ENCODE data around the gene SMARCD3.

Gene SMARCD3

GRCh38 chr7:151248346-151249033, at the start of gene SMARCD3:
TSS of gene SMARCD3 (minus strand) at chr7:151248694. CDS start at chr7:151248562, 132 bp downstream.
- POLR2A ChIA-PET, result interaction anchor here (1.2 to 4.4 kb wide), 6 partner anchors 12 to 168 kb away, joined by 3 to 29 read pairs (median 17); partner anchors contain the start of genes ABCF2, CHPF2 and FASTK
- peak; percentile 76 for DNase-seq (ENCODE audit: extremely low spot score)
- CTCF ChIA-PET, result interaction anchor here (0.7 kb wide), 1 partner anchor 9 kb away, joined by 6 read pairs; no protein-coding TSS in a partner anchor
- peak; percentile 39; the same call in 1 of the 2 replicates for TF ChIP-seq ARNT (IDR thresholded peaks at IDR 0.05)
- TF ChIP-seq SP1 (IDR thresholded peaks at IDR 0.05), result no peak
- TF ChIP-seq LEF1 (IDR thresholded peaks at IDR 0.05; ENCODE audit: borderline replicate concordance), result 0 out of 2 replicates have a peak, but pooled peaks have one; percentile 10
- TF ChIP-seq L3MBTL2 (conservative IDR thresholded peaks at IDR 0.05), result peak; percentile 41
- peak; percentile 67; the same call in 1 of the 2 replicates for TF ChIP-seq FOXM1 (IDR thresholded peaks at IDR 0.05; ENCODE audit: borderline replicate concordance)

- CTCF ChIA-PET, result interaction anchor here (1.5 kb wide), 1 partner anchor 52 kb away, joined by 4 read pairs; no protein-coding TSS in a partner anchor
Observed at GRCh38 chr7:151296202-151296992, 47.9 kb upstream of the SMARCD3 start.

GRCh38 chr7:151292850-151293249, 44.4 kb upstream of the SMARCD3 start:
- CTCF ChIA-PET, result interaction anchor here (0.6 to 1.2 kb wide), 2 partner anchors 10 to 47 kb away, joined by 3 to 4 read pairs; no protein-coding TSS in a partner anchor
- no peak for DNase-seq (ENCODE audit: extremely low spot score)
- POLR2A ChIA-PET, result no interaction called here
- TF ChIP-seq FOXK2 (IDR thresholded peaks at IDR 0.05), result no peak
- TF ChIP-seq L3MBTL2 (conservative IDR thresholded peaks at IDR 0.05), result no peak
- no peak for TF ChIP-seq LEF1 (IDR thresholded peaks at IDR 0.05; ENCODE audit: borderline replicate concordance)
- no peak for TF ChIP-seq CTBP1 (IDR thresholded peaks at IDR 0.05; ENCODE audit: borderline replicate concordance)
- no peak for TF ChIP-seq ELF4 (IDR thresholded peaks at IDR 0.05)
- no peak for TF ChIP-seq FOXA1 (IDR thresholded peaks at IDR 0.05)
- TF ChIP-seq ZNF384 (IDR thresholded peaks at IDR 0.05), result no peak
- no peak for TF ChIP-seq FOXM1 (IDR thresholded peaks at IDR 0.05; ENCODE audit: borderline replicate concordance)
- no peak for TF ChIP-seq HDGF (IDR thresholded peaks at IDR 0.05; ENCODE audit: borderline replicate concordance)
- no peak for TF ChIP-seq SUZ12 (IDR thresholded peaks at IDR 0.05)
- TF ChIP-seq SP1 (IDR thresholded peaks at IDR 0.05), result no peak
- TF ChIP-seq NFRKB (IDR thresholded peaks at IDR 0.05), result no peak
- no peak for TF ChIP-seq ARNT (IDR thresholded peaks at IDR 0.05)
- no peak for TF ChIP-seq BHLHE40 (IDR thresholded peaks at IDR 0.05; ENCODE audit: borderline replicate concordance)

More at GRCh38 chr7:151296202-151296992, 47.9 kb upstream of the SMARCD3 start:
- DNase-seq (ENCODE audit: extremely low spot score), result no peak
- no peak for TF ChIP-seq PKNOX1 (IDR thresholded peaks at IDR 0.05)
- no peak for TF ChIP-seq HDGF (IDR thresholded peaks at IDR 0.05; ENCODE audit: borderline replicate concordance)
- TF ChIP-seq NFRKB (IDR thresholded peaks at IDR 0.05), result no peak
- TF ChIP-seq FOXA1 (IDR thresholded peaks at IDR 0.05), result no peak
- TF ChIP-seq ELF4 (IDR thresholded peaks at IDR 0.05), result no peak
- TF ChIP-seq SUZ12 (IDR thresholded peaks at IDR 0.05), result no peak
- TF ChIP-seq FOXM1 (IDR thresholded peaks at IDR 0.05; ENCODE audit: borderline replicate concordance), result no peak
- POLR2A ChIA-PET, result interaction anchor here (2.2 kb wide), 1 partner anchor 19 kb away, joined by 5 read pairs; no protein-coding TSS in a partner anchor

- ChIA-PET POLR2A (no interaction called here), CTCF (interaction anchor here (0.6 kb wide), 2 partner anchors 23 to 90 kb away, joined by 4 to 6 read pairs; no protein-coding TSS in a partner anchor)
- no peak for DNase-seq (ENCODE audit: extremely low spot score)
- TF ChIP-seq FOXA1 (IDR thresholded peaks at IDR 0.05) (no peak), SP1 (IDR thresholded peaks at IDR 0.05) (no peak), BHLHE40 (IDR thresholded peaks at IDR 0.05; ENCODE audit: borderline replicate concordance) (no peak), SUZ12 (IDR thresholded peaks at IDR 0.05) (no peak), ELF4 (IDR thresholded peaks at IDR 0.05) (no peak), TARDBP (IDR thresholded peaks at IDR 0.05) (no peak), ARNT (IDR thresholded peaks at IDR 0.05) (no peak), ZNF384 (IDR thresholded peaks at IDR 0.05) (no peak), NFRKB (IDR thresholded peaks at IDR 0.05) (no peak), FOXM1 (IDR thresholded peaks at IDR 0.05; ENCODE audit: borderline replicate concordance) (no peak), L3MBTL2 (conservative IDR thresholded peaks at IDR 0.05) (no peak), PKNOX1 (IDR thresholded peaks at IDR 0.05) (no peak), LEF1 (IDR thresholded peaks at IDR 0.05; ENCODE audit: borderline replicate concordance) (no peak), HDGF (IDR thresholded peaks at IDR 0.05; ENCODE audit: borderline replicate concordance) (no peak), FOXK2 (IDR thresholded peaks at IDR 0.05) (no peak), CTBP1 (IDR thresholded peaks at IDR 0.05; ENCODE audit: borderline replicate concordance) (no peak)
Observed at GRCh38 chr7:151291206-151291605, 42.7 kb upstream of the SMARCD3 start.

GRCh38 chr7:151290355-151290760, 41.9 kb upstream of the SMARCD3 start:
- ChIA-PET POLR2A (interaction anchor here (0.9 kb wide), 1 partner anchor 13 kb away, joined by 3 read pairs; no protein-coding TSS in a partner anchor), CTCF (no interaction called here)
- TF ChIP-seq CTBP1 (IDR thresholded peaks at IDR 0.05; ENCODE audit: borderline replicate concordance) (no peak), ARNT (IDR thresholded peaks at IDR 0.05) (no peak), FOXK2 (IDR thresholded peaks at IDR 0.05) (no peak), NFRKB (IDR thresholded peaks at IDR 0.05) (no peak), LEF1 (IDR thresholded peaks at IDR 0.05; ENCODE audit: borderline replicate concordance) (no peak), FOXA1 (IDR thresholded peaks at IDR 0.05) (no peak), BHLHE40 (IDR thresholded peaks at IDR 0.05; ENCODE audit: borderline replicate concordance) (no peak), L3MBTL2 (conservative IDR thresholded peaks at IDR 0.05) (no peak), HDGF (IDR thresholded peaks at IDR 0.05; ENCODE audit: borderline replicate concordance) (no peak)
- DNase-seq (ENCODE audit: extremely low spot score), result no peak

- ChIA-PET POLR2A (interaction anchor here (0.9 kb wide), 1 partner anchor 13 kb away, joined by 3 read pairs; no protein-coding TSS in a partner anchor), CTCF (no interaction called here)
- no peak for DNase-seq (ENCODE audit: extremely low spot score)
- TF ChIP-seq PKNOX1 (IDR thresholded peaks at IDR 0.05), result no peak
- no peak for TF ChIP-seq CTBP1 (IDR thresholded peaks at IDR 0.05; ENCODE audit: borderline replicate concordance)
- no peak for TF ChIP-seq ELF4 (IDR thresholded peaks at IDR 0.05)
- no peak for TF ChIP-seq SUZ12 (IDR thresholded peaks at IDR 0.05)
- no peak for TF ChIP-seq LEF1 (IDR thresholded peaks at IDR 0.05; ENCODE audit: borderline replicate concordance)
- TF ChIP-seq ZNF384 (IDR thresholded peaks at IDR 0.05), result no peak
- TF ChIP-seq ARNT (IDR thresholded peaks at IDR 0.05), result no peak
- no peak for TF ChIP-seq FOXM1 (IDR thresholded peaks at IDR 0.05; ENCODE audit: borderline replicate concordance)
- no peak for TF ChIP-seq BHLHE40 (IDR thresholded peaks at IDR 0.05; ENCODE audit: borderline replicate concordance)
- no peak for TF ChIP-seq FOXA1 (IDR thresholded peaks at IDR 0.05)
- TF ChIP-seq L3MBTL2 (conservative IDR thresholded peaks at IDR 0.05), result no peak
- no peak for TF ChIP-seq HDGF (IDR thresholded peaks at IDR 0.05; ENCODE audit: borderline replicate concordance)
- no peak for TF ChIP-seq FOXK2 (IDR thresholded peaks at IDR 0.05)
- TF ChIP-seq SP1 (IDR thresholded peaks at IDR 0.05), result no peak
- TF ChIP-seq TARDBP (IDR thresholded peaks at IDR 0.05), result no peak
- TF ChIP-seq NFRKB (IDR thresholded peaks at IDR 0.05), result no peak
Observed at GRCh38 chr7:151289891-151290290, 41.4 kb upstream of the SMARCD3 start.

Measured in HEK293T (cell line).